Neural progenitor cell (in vitro differentiated cells): ENCODE results near the gene CHORDC1. TPM values are rescaled to one million over a fixed set of nuclear protein-coding genes. Genes with fewer than 3 reads are reported as not detected.

ENCODE experiments used
- DNase-seq: peaks from one replicate; pipeline ENCODE4 v3.0.0-alpha.2; 2016; ENCODE audit warnings: low spot score
- H2AFZ ChIP-seq: fragments of 200-600 bp; sonication (generic); replicated peaks from 2 replicates; pipeline ENCODE4 v1.6.1; 2016; ENCODE audit warnings: antibody characterized with exemption
- H3F3A ChIP-seq: fragments of 200-600 bp; sonication (generic); 2 replicates; pipeline ENCODE4 v1.6.1; 2016; ENCODE audit warnings: antibody characterized with exemption, low read depth
- H3K27ac ChIP-seq: fragments of 200-600 bp; sonication (generic); 2 replicates; pipeline ENCODE4 v1.5.1; 2016; ENCODE audit warnings: mild to moderate bottlenecking
- H3K27me3 ChIP-seq: fragments of 200-600 bp; sonication (generic); 2 replicates; pipeline ENCODE4 v1.6.1; 2016; ENCODE audit warnings: mild to moderate bottlenecking, moderate library complexity
- H3K36me3 ChIP-seq: fragments of 200-600 bp; sonication (generic); 2 replicates; pipeline ENCODE4 v1.5.1; 2016
- H3K4me1 ChIP-seq: fragments of 200-600 bp; sonication (generic); 2 replicates; pipeline ENCODE4 v1.6.1; 2016; ENCODE audit warnings: mixed run types
- H3K4me2 ChIP-seq: fragments of 200-600 bp; sonication (generic); 2 replicates; pipeline ENCODE4 v1.6.1; 2016
- H3K4me3 ChIP-seq: fragments of 200-600 bp; sonication (generic); 2 replicates; pipeline ENCODE4 v1.5.1; 2016
- H3K79me2 ChIP-seq: fragments of 200-600 bp; sonication (generic); 2 replicates; pipeline ENCODE4 v1.6.1; 2016; ENCODE audit warnings: low read depth
- H3K9ac ChIP-seq: fragments of 200-600 bp; sonication (generic); 2 replicates; pipeline ENCODE4 v1.6.1; 2016
- H3K9me3 ChIP-seq: fragments of 200-600 bp; sonication (generic); 2 replicates; pipeline ENCODE4 v1.5.1; 2016; ENCODE audit warnings: low read depth
- H4K20me1 ChIP-seq: fragments of 200-600 bp; sonication (generic); 2 replicates; pipeline ENCODE4 v1.6.1; 2016; ENCODE audit warnings: low read depth
- H3K27ac Mint-ChIP-seq: 3 replicates; pipeline ENCODE4 v1.8.0; 2021; ENCODE audit warnings: mixed read lengths
- H3K27me3 Mint-ChIP-seq: 2 replicates; pipeline ENCODE4 v1.8.0; 2022; ENCODE audit warnings: low read depth, mild to moderate bottlenecking, inconsistent platforms, moderate library complexity, mixed read lengths; ENCODE audit not compliant: insufficient read depth
- H3K36me3 Mint-ChIP-seq: 3 replicates; pipeline ENCODE4 v1.8.0; 2021; ENCODE audit warnings: mixed read lengths
- H3K4me1 Mint-ChIP-seq: 3 replicates; pipeline ENCODE4 v1.8.0; 2021; ENCODE audit warnings: mixed read lengths
- H3K4me3 Mint-ChIP-seq: 3 replicates; pipeline ENCODE4 v1.8.0; 2021; ENCODE audit warnings: mild to moderate bottlenecking, moderate library complexity, mixed read lengths
- H3K9me3 Mint-ChIP-seq: 3 replicates; pipeline ENCODE4 v1.8.0; 2020; ENCODE audit warnings: mixed read lengths
- CTCF ChIP-seq: fragments of 200-600 bp; sonication (generic); IDR thresholded peaks from 2 replicates; pipeline ENCODE4 v1.5.1; 2017; ENCODE audit warnings: antibody characterized with exemption, mild to moderate bottlenecking
- EZH2 ChIP-seq: fragments of 200-600 bp; sonication (generic); IDR thresholded peaks from 2 replicates; pipeline ENCODE4 v1.6.1; 2017; ENCODE audit warnings: antibody characterized with exemption, mild to moderate bottlenecking, moderate library complexity
- EZH2phosphoT487 ChIP-seq: fragments of 200-600 bp; sonication (generic); IDR thresholded peaks from 2 replicates; pipeline ENCODE4 v1.6.1; 2017; ENCODE audit warnings: antibody characterized with exemption
- total RNA-seq: library from RNA; depleted of rRNA; stranded (reverse); fragments of >200 nt; gene quantifications from 2 replicates; pipeline ENCODE4 v1.2.3, GENCODE V29; 2015; ENCODE audit warnings: low replicate concordance

CHORDC1 gene
- total RNA-seq, 1 donor from 2014 or later: 120 TPM

DNA sequence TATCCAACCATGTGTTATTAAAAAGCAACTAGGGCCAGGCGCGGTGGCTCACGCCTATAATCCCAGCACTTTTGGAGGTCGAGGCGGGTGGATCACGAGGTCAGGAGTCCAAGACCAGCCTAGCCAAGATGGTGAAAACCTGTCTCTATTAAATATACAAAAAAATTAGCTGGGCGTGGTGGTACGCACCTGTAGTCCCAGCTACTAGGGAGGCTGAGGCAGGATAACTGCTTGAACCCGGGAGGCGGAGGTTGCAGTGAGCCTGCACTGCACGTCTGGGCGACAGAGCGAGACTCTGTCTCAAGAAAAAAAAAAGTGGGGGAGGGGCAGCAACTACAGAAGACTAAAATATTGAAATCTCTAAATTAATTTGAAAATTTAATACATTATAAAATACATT lies 18.4 kb downstream of the CHORDC1 start:
- no peak for DNase-seq
- Mint-ChIP-seq H3K27ac (no peak overlapping the region), H3K36me3 (peaks cover 17% of the 10 kb centered on the region)

DNA sequence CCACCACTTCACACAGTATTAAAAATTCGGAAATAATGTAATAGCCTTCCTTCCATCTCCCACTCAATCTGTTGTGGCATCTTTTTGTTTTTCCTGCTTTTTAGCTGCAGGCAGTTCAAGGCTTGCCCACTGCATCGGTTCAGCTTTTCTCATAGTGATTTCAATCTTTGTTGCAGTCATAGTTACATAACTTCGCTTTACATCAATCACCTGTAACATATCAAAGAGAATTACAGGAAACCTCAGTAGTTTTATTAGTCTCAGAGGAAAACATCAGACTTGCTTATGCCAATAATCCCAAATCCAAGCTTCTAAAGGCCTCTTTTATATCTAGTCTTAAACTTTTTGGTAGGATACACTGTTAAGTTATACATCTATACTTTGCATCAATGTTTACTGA lies 20.5 kb downstream of the CHORDC1 start:
- Mint-ChIP-seq H3K9me3 (no peaks in the 10 kb centered on the region), H3K36me3 (peaks cover 23% of the 10 kb centered on the region), H3K4me3 (no peak overlapping the region), H3K27me3 (no peaks in the 10 kb centered on the region), H3K27ac (no peak overlapping the region), H3K4me1 (no peaks in the 10 kb centered on the region)
- H3K27me3 ChIP-seq: no peaks in the 10 kb centered on the region
- no peaks in the 10 kb centered on the region for H4K20me1 ChIP-seq
- H3K27ac ChIP-seq: no peak overlapping the region
- H2AFZ ChIP-seq: no peak overlapping the region
- H3K9me3 ChIP-seq: no peaks in the 10 kb centered on the region
- no peak overlapping the region for H3K9ac ChIP-seq
- peaks cover 3% of the 10 kb centered on the region for H3K79me2 ChIP-seq
- H3K4me1 ChIP-seq: no peaks in the 10 kb centered on the region
- TF ChIP-seq EZH2phosphoT487: no peak
- no peak for TF ChIP-seq CTCF
- TF ChIP-seq EZH2: no peak
- no peak overlapping the region for H3K4me3 ChIP-seq
- peaks cover 15% of the 10 kb centered on the region for H3F3A ChIP-seq
- no peak overlapping the region for H3K4me2 ChIP-seq
- peaks cover 35% of the 10 kb centered on the region for H3K36me3 ChIP-seq
- no peak for DNase-seq

More for the DNA sequence above, 18.4 kb downstream of the CHORDC1 start:
- H3K4me1 ChIP-seq: no peaks in the 10 kb centered on the region
- no peak overlapping the region for H3K9ac ChIP-seq
- H3K4me3 ChIP-seq: no peak overlapping the region
- no peaks in the 10 kb centered on the region for H3K27me3 ChIP-seq
- Mint-ChIP-seq H3K4me3 (no peak overlapping the region), H3K4me1 (no peaks in the 10 kb centered on the region), H3K27me3 (no peaks in the 10 kb centered on the region), H3K9me3 (no peaks in the 10 kb centered on the region)
- peaks cover 35% of the 10 kb centered on the region for H3K36me3 ChIP-seq
- peaks cover 3% of the 10 kb centered on the region for H3K79me2 ChIP-seq
- H4K20me1 ChIP-seq: no peaks in the 10 kb centered on the region
- TF ChIP-seq EZH2 (no peak), EZH2phosphoT487 (no peak), CTCF (no peak)
- no peaks in the 10 kb centered on the region for H3K9me3 ChIP-seq
- H3F3A ChIP-seq: peaks cover 15% of the 10 kb centered on the region
- no peak overlapping the region for H2AFZ ChIP-seq
- no peak overlapping the region for H3K4me2 ChIP-seq
- no peak overlapping the region for H3K27ac ChIP-seq

DNA sequence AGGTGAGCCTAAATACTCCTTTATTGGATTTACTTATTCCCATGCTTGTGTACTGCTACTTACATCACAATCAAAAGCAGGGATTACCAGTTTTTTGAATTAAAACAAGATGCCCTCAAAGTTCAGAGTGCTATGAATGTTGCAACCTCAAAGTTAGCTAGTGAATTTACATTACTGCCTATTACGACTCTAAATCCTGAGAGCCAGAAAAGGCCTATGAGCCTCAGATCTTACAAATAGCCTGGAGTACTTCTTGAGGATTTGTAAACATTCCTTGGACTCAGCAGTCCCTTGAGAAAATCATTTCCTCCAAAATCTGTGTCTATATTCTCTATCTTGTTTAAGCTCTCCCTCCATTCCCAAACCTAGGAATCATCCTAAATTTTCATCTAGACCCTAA lies 25.5 kb downstream of the CHORDC1 start:
- H3F3A ChIP-seq: no peaks in the 10 kb centered on the region
- H3K36me3 ChIP-seq: peaks cover 8% of the 10 kb centered on the region
- Mint-ChIP-seq H3K27ac (no peak overlapping the region), H3K27me3 (no peaks in the 10 kb centered on the region), H3K36me3 (peaks cover 19% of the 10 kb centered on the region), H3K9me3 (no peaks in the 10 kb centered on the region), H3K4me1 (no peaks in the 10 kb centered on the region), H3K4me3 (no peak overlapping the region)
- no peaks in the 10 kb centered on the region for H3K4me1 ChIP-seq
- H4K20me1 ChIP-seq: no peaks in the 10 kb centered on the region
- no peak for TF ChIP-seq CTCF
- TF ChIP-seq EZH2: no peak
- no peak for TF ChIP-seq EZH2phosphoT487
- H3K9me3 ChIP-seq: no peaks in the 10 kb centered on the region
- no peak for DNase-seq
- no peak overlapping the region for H3K9ac ChIP-seq
- no peak overlapping the region for H3K4me3 ChIP-seq
- no peak overlapping the region for H3K4me2 ChIP-seq
- H2AFZ ChIP-seq: no peak overlapping the region
- no peak overlapping the region for H3K27ac ChIP-seq
- H3K79me2 ChIP-seq: no peaks in the 10 kb centered on the region
- no peaks in the 10 kb centered on the region for H3K27me3 ChIP-seq
